Measurements from ENCODE around the gene SPATA7. TPM values are rescaled to one million over a fixed set of nuclear protein-coding genes. Genes with fewer than 3 reads are reported as not detected.
A peak's percentile ranks its signal among the peaks of the same experiment; 100 is the strongest.

SPATA7 gene
- total RNA-seq, 1 donor from 2014 or later = 18.9 TPM

- TF ChIP-seq CTCF (conservative IDR thresholded peaks at IDR 0.05) = no peak
- DNase-seq (ENCODE audit: low read depth, low spot score) = no peak
- no peaks in the 10 kb centered on the region for H3K4me1 Mint-ChIP-seq
- H3K27me3 Mint-ChIP-seq (ENCODE audit: low read depth) = no peaks in the 10 kb centered on the region
- peaks cover 38% of the 10 kb centered on the region for H3K36me3 Mint-ChIP-seq (ENCODE audit: low read depth)
- peak overlapping the region; percentile 43 for H3K27ac Mint-ChIP-seq (ENCODE audit: unreplicated experiment)
- no peak overlapping the region for H3K4me3 Mint-ChIP-seq
- H3K9me3 Mint-ChIP-seq = no peaks in the 10 kb centered on the region
Measured at GRCh38 chr14:88476825-88477224, 91.4 kb downstream of the SPATA7 start.

DNA sequence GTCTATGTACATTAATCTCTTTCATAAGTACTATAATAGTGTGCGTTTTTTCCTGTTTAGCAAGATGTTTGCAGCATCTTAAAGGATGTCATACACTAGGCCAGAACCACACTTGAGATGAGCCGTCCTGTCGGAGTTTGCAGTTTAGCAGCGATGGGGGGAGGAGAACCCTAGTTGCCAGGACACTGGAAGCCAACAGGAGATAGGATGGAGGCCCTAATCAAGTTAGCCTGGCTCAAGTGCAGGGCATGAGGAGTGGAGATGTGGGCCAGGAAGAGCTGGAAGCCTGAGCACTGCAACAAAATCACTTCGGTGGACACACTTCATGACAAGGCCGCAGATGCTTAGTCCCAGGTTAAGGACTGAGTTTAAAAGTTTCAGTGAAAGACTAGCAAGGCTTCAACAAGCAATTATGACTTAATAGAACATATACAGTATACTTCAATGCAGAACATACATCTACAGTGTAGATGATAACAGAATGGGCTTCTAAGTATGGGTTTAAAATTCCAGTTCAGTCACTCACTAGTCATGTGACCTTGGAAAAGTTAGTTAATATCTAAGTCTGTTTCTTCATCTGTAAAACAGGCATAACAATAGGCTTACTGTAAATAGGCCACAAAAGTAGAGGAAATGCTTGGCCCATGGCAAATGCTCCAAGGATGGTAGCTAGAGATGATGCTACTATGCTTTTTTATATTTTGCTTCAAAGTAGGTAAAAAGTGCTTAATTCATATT lies 92.2 kb downstream of the SPATA7 start:
- Mint-ChIP-seq H3K27me3 (ENCODE audit: low read depth) (no peaks in the 10 kb centered on the region), H3K4me1 (no peaks in the 10 kb centered on the region), H3K36me3 (ENCODE audit: low read depth) (peaks cover 40% of the 10 kb centered on the region), H3K4me3 (no peak overlapping the region), H3K27ac (ENCODE audit: unreplicated experiment) (no peak overlapping the region), H3K9me3 (no peaks in the 10 kb centered on the region)
- TF ChIP-seq CTCF (conservative IDR thresholded peaks at IDR 0.05) = no peak
- DNase-seq (ENCODE audit: low read depth, low spot score) = no peak

GRCh38 chr14:88478931-88479330 lies 93.5 kb downstream of the SPATA7 start:
- Mint-ChIP-seq H3K9me3 (no peaks in the 10 kb centered on the region), H3K36me3 (ENCODE audit: low read depth) (peaks cover 43% of the 10 kb centered on the region)
- no peak for DNase-seq (ENCODE audit: low read depth, low spot score)

GRCh38 chr14:88479574-88479987 lies 94.1 kb downstream of the SPATA7 start:
- no peak for TF ChIP-seq CTCF (conservative IDR thresholded peaks at IDR 0.05)
- H3K9me3 Mint-ChIP-seq = no peaks in the 10 kb centered on the region
- DNase-seq (ENCODE audit: low read depth, low spot score) = no peak
- no peak overlapping the region for H3K27ac Mint-ChIP-seq (ENCODE audit: unreplicated experiment)
- H3K27me3 Mint-ChIP-seq (ENCODE audit: low read depth) = no peaks in the 10 kb centered on the region
- no peak overlapping the region for H3K4me3 Mint-ChIP-seq
- H3K4me1 Mint-ChIP-seq = no peaks in the 10 kb centered on the region
- H3K36me3 Mint-ChIP-seq (ENCODE audit: low read depth) = peaks cover 41% of the 10 kb centered on the region

More at GRCh38 chr14:88478931-88479330, 93.5 kb downstream of the SPATA7 start:
- Mint-ChIP-seq H3K4me1 (no peaks in the 10 kb centered on the region), H3K27me3 (ENCODE audit: low read depth) (no peaks in the 10 kb centered on the region), H3K27ac (ENCODE audit: unreplicated experiment) (no peak overlapping the region), H3K4me3 (no peak overlapping the region)
- TF ChIP-seq CTCF (conservative IDR thresholded peaks at IDR 0.05) = no peak

GRCh38 chr14:88481059-88481458 lies 95.6 kb downstream of the SPATA7 start:
- Mint-ChIP-seq H3K27ac (ENCODE audit: unreplicated experiment) (peak overlapping the region; percentile 9), H3K4me3 (no peak overlapping the region), H3K9me3 (no peaks in the 10 kb centered on the region), H3K27me3 (ENCODE audit: low read depth) (no peaks in the 10 kb centered on the region), H3K36me3 (ENCODE audit: low read depth) (peaks cover 37% of the 10 kb centered on the region), H3K4me1 (no peaks in the 10 kb centered on the region)
- DNase-seq (ENCODE audit: low read depth, low spot score) = no peak
- TF ChIP-seq CTCF (conservative IDR thresholded peaks at IDR 0.05) = no peak

Data from neural crest cell (in vitro differentiated cells).